GM21390 (cell line): ENCODE measurements around the gene RNF186.

Experiments used
- ATAC-seq: cut with Tn5 transposase; IDR thresholded peaks from one replicate; pipeline ENCODE4 v1.9.1; 2021; ENCODE audit not compliant: unreplicated experiment

Gene RNF186

GRCh38 chr1:19768353-19769210 is 46.5 kb downstream of the RNF186 start:
- no peak for ATAC-seq

GRCh38 chr1:19765623-19766022 is 49.5 kb downstream of the RNF186 start:
- no peak for ATAC-seq

GRCh38 chr1:19764848-19765247 is 50.2 kb downstream of the RNF186 start:
- ATAC-seq = no peak
